Neural cell (in vitro differentiated cells): ENCODE measurements around the gene CDCA8.

Experiments
- EP300 ChIP-seq: fragments of 450-650 bp; conservative IDR thresholded peaks from 2 replicates; pipeline ENCODE4 v1.6.1; 2014; ENCODE audit warnings: antibody characterized with exemption, mild to moderate bottlenecking, moderate library complexity; ENCODE audit not compliant: poor library complexity, severe bottlenecking
- EZH2 ChIP-seq: fragments of 200-600, 300-800 bp; shearing (Covaris generic), sonication (generic); IDR thresholded peaks from 2 replicates; pipeline ENCODE4 v1.6.1; 2014; ENCODE audit warnings: antibody characterized with exemption, low read length, borderline replicate concordance, mild to moderate bottlenecking; ENCODE audit not compliant: insufficient read depth, poor library complexity, severe bottlenecking
- MXI1 ChIP-seq: fragments of 450-650 bp; conservative IDR thresholded peaks from 2 replicates; pipeline ENCODE4 v1.6.1; 2014; ENCODE audit warnings: antibody characterized with exemption, mild to moderate bottlenecking; ENCODE audit not compliant: poor library complexity, severe bottlenecking
- POLR2AphosphoS5 ChIP-seq: IDR thresholded peaks from 2 replicates; pipeline ENCODE4 v1.6.1; 2012
- SMC3 ChIP-seq: fragments of 450-650 bp; conservative IDR thresholded peaks from 2 replicates; pipeline ENCODE4 v1.6.1; 2014; ENCODE audit warnings: antibody characterized with exemption, mild to moderate bottlenecking, moderate library complexity; ENCODE audit not compliant: poor library complexity
- TAF1 ChIP-seq: IDR thresholded peaks from 2 replicates; pipeline ENCODE4 v1.6.1; 2012; ENCODE audit warnings: low read depth
- TF ChIP-seq, protein P1 (sequence below): fragments of 450-650 bp; IDR thresholded peaks from 2 replicates; pipeline ENCODE4 v1.5.1; 2014; ENCODE audit warnings: antibody characterized with exemption, mild to moderate bottlenecking, moderate library complexity; ENCODE audit not compliant: poor library complexity, severe bottlenecking

DNA sequence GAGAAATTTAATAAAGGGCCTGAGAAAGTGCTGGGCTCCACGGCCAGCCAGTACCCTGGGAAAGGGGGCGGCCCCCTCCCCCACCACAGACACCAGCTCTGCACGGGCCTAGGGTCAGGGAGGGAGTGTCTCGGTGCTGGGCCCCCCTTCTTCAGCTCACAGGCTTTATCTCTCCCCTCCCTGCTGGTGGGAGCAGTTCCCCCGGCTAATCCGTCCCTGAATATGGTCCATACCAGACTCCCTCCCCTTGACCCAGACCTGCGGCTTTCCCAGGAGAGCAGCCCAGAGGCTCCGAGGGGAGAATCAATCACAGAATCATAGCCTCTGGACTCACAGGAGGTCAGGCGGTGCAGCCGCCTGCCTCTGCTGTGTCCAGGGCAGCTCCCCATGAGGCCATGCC is 31.7 kb upstream of the CDCA8 start:
- no peak for TF ChIP-seq SMC3
- no peak for TF ChIP-seq EZH2
- TF ChIP-seq, protein P1, sequence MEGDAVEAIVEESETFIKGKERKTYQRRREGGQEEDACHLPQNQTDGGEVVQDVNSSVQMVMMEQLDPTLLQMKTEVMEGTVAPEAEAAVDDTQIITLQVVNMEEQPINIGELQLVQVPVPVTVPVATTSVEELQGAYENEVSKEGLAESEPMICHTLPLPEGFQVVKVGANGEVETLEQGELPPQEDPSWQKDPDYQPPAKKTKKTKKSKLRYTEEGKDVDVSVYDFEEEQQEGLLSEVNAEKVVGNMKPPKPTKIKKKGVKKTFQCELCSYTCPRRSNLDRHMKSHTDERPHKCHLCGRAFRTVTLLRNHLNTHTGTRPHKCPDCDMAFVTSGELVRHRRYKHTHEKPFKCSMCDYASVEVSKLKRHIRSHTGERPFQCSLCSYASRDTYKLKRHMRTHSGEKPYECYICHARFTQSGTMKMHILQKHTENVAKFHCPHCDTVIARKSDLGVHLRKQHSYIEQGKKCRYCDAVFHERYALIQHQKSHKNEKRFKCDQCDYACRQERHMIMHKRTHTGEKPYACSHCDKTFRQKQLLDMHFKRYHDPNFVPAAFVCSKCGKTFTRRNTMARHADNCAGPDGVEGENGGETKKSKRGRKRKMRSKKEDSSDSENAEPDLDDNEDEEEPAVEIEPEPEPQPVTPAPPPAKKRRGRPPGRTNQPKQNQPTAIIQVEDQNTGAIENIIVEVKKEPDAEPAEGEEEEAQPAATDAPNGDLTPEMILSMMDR, result no peak
- no peak for TF ChIP-seq EP300
- TF ChIP-seq POLR2AphosphoS5, result no peak
- no peak for TF ChIP-seq TAF1
- no peak for TF ChIP-seq MXI1
